ENCODE data around the gene PIK3R5. TPM values are rescaled to one million over a fixed set of nuclear protein-coding genes. Genes with fewer than 3 reads are reported as not detected.

Gene PIK3R5
- polyA plus RNA-seq, 3 donors: 32.1 to 127 (median 47.5) TPM

DNA sequence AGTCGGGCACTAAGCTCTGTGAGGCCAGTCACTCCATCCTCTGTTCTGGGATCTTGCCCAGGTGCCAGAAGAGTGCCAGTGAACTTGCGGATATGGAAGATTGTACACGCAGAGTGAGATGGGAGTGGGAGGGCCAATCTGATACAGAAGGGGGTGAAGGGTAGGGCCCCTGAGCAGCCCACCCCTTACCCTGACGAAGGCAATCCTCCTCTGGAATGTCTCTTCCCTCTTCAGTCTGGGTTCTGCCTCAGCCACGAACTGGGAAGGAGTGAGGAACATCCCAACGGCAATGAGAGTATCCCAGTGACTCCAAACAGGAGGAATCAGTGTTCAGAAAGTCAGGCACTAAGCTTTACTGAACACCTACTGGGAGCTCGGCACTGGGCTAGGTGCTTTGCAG is 86.1 kb downstream of the PIK3R5 start:
- H3K79me2 ChIP-seq (ENCODE audit: insufficient read depth, low read length): no peaks in the 10 kb centered on the region
- Mint-ChIP-seq H3K27me3 (ENCODE audit: low read depth in 3 of 3) (peaks cover 0 to 6% (median 0%) of the 10 kb centered on the region in 3 donors), H3K9me3 (no peaks in the 10 kb centered on the region), H3K4me1 (peaks cover under 1% of the 10 kb centered on the region), H3K27ac (peak overlapping the region in 1 of 7 donors; percentile 23), H3K36me3 (peaks cover 73 to 75% of the 10 kb centered on the region in 2 donors), H3K4me3 (no peak overlapping the region)
- no peaks in the 10 kb centered on the region for H3K9me3 ChIP-seq (replicated peaks in 1 of 2; ENCODE audit: control insufficient read depth in 1 of 2, insufficient read depth in 1 of 2, low read length in 2 of 2)
- no peak overlapping the region for H3K4me3 ChIP-seq (replicated peaks in 1 of 3; ENCODE audit: low read depth in 2 of 3, low read length in 3 of 3)
- no peak overlapping the region for H3K9ac ChIP-seq (ENCODE audit: insufficient read depth, low read length, poor library complexity, severe bottlenecking)
- TF ChIP-seq, protein P1, sequence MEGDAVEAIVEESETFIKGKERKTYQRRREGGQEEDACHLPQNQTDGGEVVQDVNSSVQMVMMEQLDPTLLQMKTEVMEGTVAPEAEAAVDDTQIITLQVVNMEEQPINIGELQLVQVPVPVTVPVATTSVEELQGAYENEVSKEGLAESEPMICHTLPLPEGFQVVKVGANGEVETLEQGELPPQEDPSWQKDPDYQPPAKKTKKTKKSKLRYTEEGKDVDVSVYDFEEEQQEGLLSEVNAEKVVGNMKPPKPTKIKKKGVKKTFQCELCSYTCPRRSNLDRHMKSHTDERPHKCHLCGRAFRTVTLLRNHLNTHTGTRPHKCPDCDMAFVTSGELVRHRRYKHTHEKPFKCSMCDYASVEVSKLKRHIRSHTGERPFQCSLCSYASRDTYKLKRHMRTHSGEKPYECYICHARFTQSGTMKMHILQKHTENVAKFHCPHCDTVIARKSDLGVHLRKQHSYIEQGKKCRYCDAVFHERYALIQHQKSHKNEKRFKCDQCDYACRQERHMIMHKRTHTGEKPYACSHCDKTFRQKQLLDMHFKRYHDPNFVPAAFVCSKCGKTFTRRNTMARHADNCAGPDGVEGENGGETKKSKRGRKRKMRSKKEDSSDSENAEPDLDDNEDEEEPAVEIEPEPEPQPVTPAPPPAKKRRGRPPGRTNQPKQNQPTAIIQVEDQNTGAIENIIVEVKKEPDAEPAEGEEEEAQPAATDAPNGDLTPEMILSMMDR (IDR thresholded peaks at IDR 0.05): no peak
- H3K27ac ChIP-seq (ENCODE audit: low read depth in 1 of 2, low read length in 2 of 2): no peak overlapping the region
- no peak for DNase-seq
- H3K36me3 ChIP-seq (replicated peaks in 1 of 2; ENCODE audit: control insufficient read depth in 1 of 2, insufficient read depth in 2 of 2, low read length in 2 of 2): peaks cover 66 to 77% of the 10 kb centered on the region in 2 donors
- peaks cover under 1% of the 10 kb centered on the region in 2 donors for H3K4me1 ChIP-seq (ENCODE audit: control insufficient read depth in 1 of 2, insufficient read depth in 2 of 2, low read length in 2 of 2)
- H3K4me2 ChIP-seq (replicated peaks; ENCODE audit: extremely low read depth, low read length, poor library complexity, severe bottlenecking): no peak overlapping the region
- H2AFZ ChIP-seq (ENCODE audit: insufficient read depth, low read depth, low read length, poor library complexity, severe bottlenecking): no peak overlapping the region
- intact Hi-C loops (cut with micrococcal nuclease): no loop called here
- peaks cover 73% of the 10 kb centered on the region for H4K20me1 ChIP-seq (ENCODE audit: insufficient read depth, low read length)
- H3K27me3 ChIP-seq (ENCODE audit: control insufficient read depth in 2 of 2, insufficient read depth in 2 of 2, low read length in 2 of 2): no peaks in the 10 kb centered on the region
- 90% methylated on average over 4 of the region's 7 CpGs for WGBS (ENCODE audit: insufficient coverage)

DNA sequence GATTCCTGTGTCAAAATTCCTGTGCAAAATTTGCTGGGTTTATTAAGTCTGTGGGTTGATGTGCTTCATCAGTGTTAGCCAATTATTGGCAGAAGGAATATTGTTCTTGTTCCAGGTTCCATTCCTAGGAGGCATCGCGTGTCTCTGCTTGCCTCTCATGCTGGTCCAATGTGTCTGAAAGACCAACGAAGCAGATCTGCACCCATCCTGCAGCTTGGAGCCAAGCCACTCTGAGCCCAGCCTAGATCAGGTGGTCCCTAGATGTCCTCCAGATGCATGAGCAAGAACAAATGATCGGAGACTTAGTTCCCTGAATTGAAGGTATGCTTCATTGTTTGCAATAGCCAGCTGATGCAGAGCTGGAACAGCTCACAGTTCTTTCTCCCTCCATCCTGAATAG is 87.5 kb downstream of the PIK3R5 start:
- peaks cover 15% of the 10 kb centered on the region for H3K4me1 Mint-ChIP-seq
- H3K27ac Mint-ChIP-seq: peak overlapping the region in 2 of 7 donors; percentile 42 to 73
- H3K27me3 Mint-ChIP-seq (ENCODE audit: low read depth in 3 of 3): peaks cover 0 to 5% (median 0%) of the 10 kb centered on the region in 3 donors
- no peak for DNase-seq
- Histone ChIP-seq H4K20me1 (ENCODE audit: insufficient read depth, low read length) (peaks cover 59% of the 10 kb centered on the region), H3K79me2 (ENCODE audit: insufficient read depth, low read length) (no peaks in the 10 kb centered on the region), H3K9ac (ENCODE audit: insufficient read depth, low read length, poor library complexity, severe bottlenecking) (no peak overlapping the region), H3K27me3 (ENCODE audit: control insufficient read depth in 2 of 2, insufficient read depth in 2 of 2, low read length in 2 of 2) (no peaks in the 10 kb centered on the region), H3K4me2 (replicated peaks; ENCODE audit: extremely low read depth, low read length, poor library complexity, severe bottlenecking) (no peak overlapping the region), H2AFZ (ENCODE audit: insufficient read depth, low read depth, low read length, poor library complexity, severe bottlenecking) (no peak overlapping the region), H3K4me3 (replicated peaks in 1 of 3; ENCODE audit: low read depth in 2 of 3, low read length in 3 of 3) (no peak overlapping the region), H3K9me3 (replicated peaks in 1 of 2; ENCODE audit: control insufficient read depth in 1 of 2, insufficient read depth in 1 of 2, low read length in 2 of 2) (no peaks in the 10 kb centered on the region), H3K4me1 (ENCODE audit: control insufficient read depth in 1 of 2, insufficient read depth in 2 of 2, low read length in 2 of 2) (peaks cover 14 to 15% of the 10 kb centered on the region in 2 donors), H3K36me3 (replicated peaks in 1 of 2; ENCODE audit: control insufficient read depth in 1 of 2, insufficient read depth in 2 of 2, low read length in 2 of 2) (peaks cover 53 to 62% of the 10 kb centered on the region in 2 donors), H3K27ac (ENCODE audit: low read depth in 1 of 2, low read length in 2 of 2) (peak overlapping the region in 1 of 2 donors; percentile 7)
- intact Hi-C loops (cut with micrococcal nuclease): no loop called here
- peaks cover 58 to 60% of the 10 kb centered on the region in 2 donors for H3K36me3 Mint-ChIP-seq
- no peaks in the 10 kb centered on the region for H3K9me3 Mint-ChIP-seq
- TF ChIP-seq, protein P1 (IDR thresholded peaks at IDR 0.05): no peak
- 96% methylated on average over 4 of the region's 4 CpGs for WGBS (ENCODE audit: insufficient coverage)
- no peak overlapping the region for H3K4me3 Mint-ChIP-seq
